Measurements from ENCODE around the gene TIGD6.

The TIGD6 gene

GRCh38 chr5:150016537-150016936, 16.1 kb upstream of the TIGD6 start:
- no peak for DNase-seq (ENCODE audit: low read depth in 2 of 2)

DNA sequence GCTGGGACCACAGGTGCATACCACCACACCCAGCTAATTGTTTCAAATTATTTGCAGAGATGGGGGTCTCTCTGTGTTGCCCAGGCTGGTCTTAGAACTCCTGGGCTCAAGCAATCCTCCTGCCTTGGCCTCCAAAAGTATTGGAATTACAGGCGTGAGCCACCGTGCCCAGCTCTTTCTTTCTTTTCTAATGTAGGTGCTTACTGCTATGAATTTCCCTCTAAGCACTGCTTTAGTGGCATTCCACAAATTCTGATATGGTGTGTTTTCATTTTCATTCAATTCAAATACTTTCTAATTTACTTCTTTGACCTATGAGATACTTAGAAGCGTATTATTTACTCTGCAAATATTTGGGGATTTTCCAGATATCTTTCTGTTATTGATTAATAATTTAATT, 15.0 kb upstream of the TIGD6 start:
- DNase-seq (ENCODE audit: low read depth in 2 of 2): no peak

DNA sequence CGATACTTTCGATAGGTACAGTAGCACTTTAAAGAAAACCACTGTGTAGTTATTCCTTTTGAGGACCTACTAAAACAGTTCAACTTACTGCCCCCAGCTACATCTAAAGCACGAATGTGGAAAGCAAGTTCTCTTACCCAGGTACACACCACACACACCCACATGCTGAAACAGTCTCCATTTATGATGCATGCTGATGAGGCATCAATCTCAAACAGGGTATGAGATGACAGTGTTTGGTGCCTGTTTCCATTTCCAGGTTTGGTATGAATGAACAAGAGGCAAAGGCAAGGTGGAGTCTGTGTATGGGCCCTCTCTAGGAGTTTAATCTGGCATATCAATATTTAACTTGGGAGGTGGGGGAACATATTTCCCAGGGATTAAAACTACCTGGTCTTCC, 14.0 kb upstream of the TIGD6 start:
- no peak for DNase-seq (ENCODE audit: low read depth in 2 of 2)

- no peak for DNase-seq (ENCODE audit: low read depth in 2 of 2)
Measured at GRCh38 chr5:150013931-150014330, 13.5 kb upstream of the TIGD6 start.

DNA sequence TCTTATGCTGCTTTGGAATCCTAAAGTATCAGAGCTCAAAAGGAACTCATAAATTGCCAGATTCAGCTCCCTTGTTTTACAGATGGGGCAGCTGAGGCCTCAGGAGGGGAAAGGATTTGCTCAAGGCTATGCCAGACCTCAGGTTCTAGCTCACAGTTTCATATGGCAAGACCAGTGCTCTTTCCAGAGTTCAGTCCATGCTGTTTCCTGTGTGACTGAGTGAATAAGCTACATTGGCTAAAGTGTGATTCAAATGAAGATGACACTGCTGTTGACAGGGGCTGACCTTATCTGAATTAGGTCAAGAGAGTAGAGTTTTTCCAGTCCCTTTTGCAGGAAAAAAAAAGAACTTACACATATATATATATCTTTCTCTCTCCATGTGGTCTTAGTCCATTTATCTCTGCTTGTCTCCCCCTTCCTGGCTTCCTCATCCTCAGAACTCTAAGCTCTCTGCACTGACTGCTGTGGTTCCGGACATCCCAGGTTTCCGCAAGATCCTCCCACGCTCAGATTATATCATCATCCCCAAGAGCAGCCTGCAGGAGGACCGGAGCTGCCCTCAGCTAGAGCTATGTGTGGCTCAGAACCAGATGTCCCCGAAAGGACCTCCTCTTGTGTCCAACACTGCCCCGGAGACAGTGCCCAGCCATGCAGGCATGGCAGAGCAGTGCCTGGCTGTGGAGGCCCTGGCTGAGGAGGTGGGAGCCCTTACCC, 9.4 kb upstream of the TIGD6 start:
- DNase-seq (ENCODE audit: low read depth in 2 of 2): no peak

- DNase-seq (ENCODE audit: low read depth in 2 of 2): no peak
Measured at GRCh38 chr5:150007050-150007449, 6.6 kb upstream of the TIGD6 start.

DNA sequence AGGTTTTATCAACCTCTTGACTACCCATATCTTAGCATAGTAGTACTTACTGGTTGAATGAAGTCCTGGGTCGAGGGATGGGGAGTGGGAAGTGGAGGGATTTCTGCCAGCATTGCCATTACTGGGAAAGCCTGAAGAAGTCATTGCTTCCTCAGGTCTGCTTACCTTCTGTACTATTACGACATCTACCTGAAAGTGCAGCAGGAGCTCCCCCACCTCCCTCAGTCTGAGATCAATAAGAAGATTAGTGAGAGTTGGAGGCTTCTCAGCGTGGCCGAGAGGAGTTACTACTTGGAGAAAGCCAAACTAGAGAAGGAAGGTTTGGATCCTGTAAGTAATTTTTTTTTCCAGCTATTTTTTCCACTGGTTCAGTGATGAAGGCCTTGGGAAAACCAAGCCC, 5.9 kb upstream of the TIGD6 start:
- no peak for DNase-seq (ENCODE audit: low read depth in 2 of 2)

DNA sequence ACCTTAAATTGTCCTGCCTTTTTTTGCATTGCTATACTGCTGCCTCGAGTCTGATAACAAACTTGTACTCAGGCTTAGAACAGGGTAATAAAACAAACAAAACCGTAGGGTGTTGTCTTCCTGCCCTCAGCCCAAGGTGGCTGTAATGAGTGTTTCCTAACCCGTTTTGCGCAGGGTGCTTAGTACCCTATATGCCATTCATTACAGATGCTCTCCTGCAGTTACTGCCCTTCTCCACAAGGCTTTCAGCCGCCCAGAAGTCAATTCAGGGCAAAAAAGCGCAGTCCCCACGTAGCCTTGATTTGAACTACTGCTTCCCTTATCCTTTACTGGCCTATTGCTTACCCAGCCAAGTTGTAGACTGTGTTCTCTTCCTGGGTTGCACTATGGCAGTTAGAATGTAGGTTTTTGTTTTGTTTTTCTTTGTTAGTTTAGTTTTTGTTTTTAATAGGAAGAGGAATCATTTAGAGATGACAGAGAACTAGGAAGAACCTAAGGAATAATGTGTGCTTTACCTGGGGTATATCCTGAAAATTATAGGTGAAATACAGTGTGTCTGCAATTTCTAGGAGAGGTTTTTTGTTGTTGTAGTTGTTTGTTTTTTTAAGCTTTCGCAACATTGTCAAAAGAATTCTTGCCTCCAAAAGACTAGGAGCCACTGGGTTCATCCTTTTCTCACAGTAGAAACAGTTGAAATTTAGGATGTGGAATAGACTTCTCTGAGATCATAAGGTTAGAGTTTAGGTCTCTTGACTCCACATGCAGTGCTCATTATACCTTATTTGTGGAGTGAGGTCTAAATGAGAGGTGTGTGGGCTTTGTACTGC, 1.4 kb upstream of the TIGD6 start:
- DNase-seq (ENCODE audit: low read depth in 2 of 2): no peak

- no peak for DNase-seq (ENCODE audit: low read depth in 2 of 2)
Measured at GRCh38 chr5:150000990-150001659, 671 bp upstream of the TIGD6 start.

- no peak for DNase-seq (ENCODE audit: low read depth in 2 of 2)
Measured at GRCh38 chr5:149999866-150000255, 593 bp downstream of the TIGD6 start.

GRCh38 chr5:149999359-149999758, 1.1 kb downstream of the TIGD6 start:
- no peak for DNase-seq (ENCODE audit: low read depth in 2 of 2)

GRCh38 chr5:149998281-149998680, 2.2 kb downstream of the TIGD6 start:
- no peak for DNase-seq (ENCODE audit: low read depth in 2 of 2)

- DNase-seq (ENCODE audit: low read depth in 2 of 2): no peak
Measured at GRCh38 chr5:149996205-149996890, 4.1 kb downstream of the TIGD6 start.

GRCh38 chr5:149995385-149996204, 4.9 kb downstream of the TIGD6 start:
- DNase-seq (ENCODE audit: low read depth in 2 of 2): no peak

- DNase-seq (ENCODE audit: low read depth in 2 of 2): no peak
Measured at GRCh38 chr5:149993471-149993870, 7.0 kb downstream of the TIGD6 start.

GRCh38 chr5:149990518-149991376, 9.7 kb downstream of the TIGD6 start:
- DNase-seq (ENCODE audit: low read depth in 2 of 2): peak; percentile 34 to 37

DNA sequence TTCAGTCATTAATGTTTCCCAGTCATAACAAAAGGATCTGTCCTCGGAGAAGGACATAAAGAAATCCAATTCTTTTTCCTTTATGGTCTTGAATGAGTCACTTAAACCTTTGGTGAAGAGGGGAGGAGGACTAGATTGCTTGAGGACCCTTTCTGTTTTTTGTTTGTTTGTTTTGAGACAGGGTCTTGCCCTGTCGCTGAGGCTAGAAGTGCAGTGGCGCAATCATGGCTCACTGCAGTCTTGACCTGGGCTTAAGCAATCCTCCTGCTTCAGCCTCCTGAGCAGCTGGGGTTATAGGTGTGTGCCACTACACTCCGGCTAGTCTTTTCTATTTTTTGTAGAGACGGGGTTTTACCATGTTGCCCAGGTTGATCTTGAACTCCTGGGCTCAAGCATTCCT, 12.3 kb downstream of the TIGD6 start:
- no peak for DNase-seq (ENCODE audit: low read depth in 2 of 2)

- no peak for DNase-seq (ENCODE audit: low read depth in 2 of 2)
Measured at GRCh38 chr5:149982505-149982904, 17.9 kb downstream of the TIGD6 start.

GRCh38 chr5:149981206-149981605, 19.2 kb downstream of the TIGD6 start:
- no peak for DNase-seq (ENCODE audit: low read depth in 2 of 2)

DNA sequence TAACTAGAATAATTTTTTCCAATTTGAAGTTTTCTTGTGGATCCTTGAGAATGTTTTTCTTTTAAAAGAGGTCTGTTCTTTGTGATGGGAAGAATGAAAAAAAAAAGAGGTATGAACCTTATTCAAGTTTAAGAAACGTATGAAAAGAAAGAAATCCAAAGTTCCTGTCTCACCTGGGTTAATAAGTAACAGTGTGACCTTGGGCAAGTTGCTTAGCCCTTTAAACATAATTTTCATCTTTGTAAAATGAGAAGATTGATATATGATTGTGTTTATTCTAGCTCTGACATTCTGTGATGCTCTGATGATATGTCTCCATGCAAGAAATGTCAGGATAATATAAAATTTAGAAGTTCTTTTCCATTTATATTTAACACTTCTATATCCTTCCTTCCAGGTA, 20.6 kb downstream of the TIGD6 start:
- no peak for DNase-seq (ENCODE audit: low read depth in 2 of 2)
